ENCODE measurements around the gene SMOC2.

The SMOC2 gene

GRCh38 chr6:168628732-168629245 is 187.8 kb downstream of the SMOC2 start:
- H3K36me3 ChIP-seq (ENCODE audit: control insufficient read depth in 2 of 2, insufficient read depth in 1 of 2, low read length in 2 of 2): no peaks in the 10 kb centered on the region
- H3K4me3 ChIP-seq (ENCODE audit: low read depth, low read length): no peak overlapping the region
- ChIA-PET CTCF (no interaction called here), POLR2A (no interaction called here)
- TF ChIP-seq ZNF433 (tag by site-specific recombination; IDR thresholded peaks at IDR 0.05; ENCODE audit: low read depth): no peak
- TF ChIP-seq ZNF37A (tag by site-specific recombination; IDR thresholded peaks at IDR 0.05): no peak
- no peak for TF ChIP-seq WT1 (tag by site-specific recombination; IDR thresholded peaks at IDR 0.05)
- no peak for TF ChIP-seq SP2 (tag by site-specific recombination; IDR thresholded peaks at IDR 0.05)
- TF ChIP-seq ZNF664 (tag by site-specific recombination; IDR thresholded peaks at IDR 0.05): no peak
- no peak for TF ChIP-seq ZNF2 (tag by site-specific recombination; IDR thresholded peaks at IDR 0.05)
- TF ChIP-seq ZNF280D (tag by site-specific recombination; IDR thresholded peaks at IDR 0.05): no peak
- no peak for TF ChIP-seq PATZ1 (tag by site-specific recombination; IDR thresholded peaks at IDR 0.05)
- TF ChIP-seq PRDM6 (tag by site-specific recombination; IDR thresholded peaks at IDR 0.05): no peak
- no peak for TF ChIP-seq ZNF707 (tag by site-specific recombination; IDR thresholded peaks at IDR 0.05)
- no peak for TF ChIP-seq ZNF211 (tag by site-specific recombination; IDR thresholded peaks at IDR 0.05; ENCODE audit: low read depth)
- no peak for TF ChIP-seq MZF1 (tag by site-specific recombination; IDR thresholded peaks at IDR 0.05; ENCODE audit: borderline replicate concordance)
- no peak for TF ChIP-seq ZNF248 (tag by site-specific recombination; IDR thresholded peaks at IDR 0.05)
- no peak for TF ChIP-seq ZNF580 (tag by site-specific recombination; IDR thresholded peaks at IDR 0.05)
- TF ChIP-seq ZNF202 (tag by site-specific recombination; IDR thresholded peaks at IDR 0.05; ENCODE audit: borderline replicate concordance): no peak
- no peaks in the 10 kb centered on the region for H3K9me3 ChIP-seq (ENCODE audit: control insufficient read depth, insufficient read depth, low read depth, low read length)
- no peaks in the 10 kb centered on the region for H3K4me1 ChIP-seq (ENCODE audit: control insufficient read depth, insufficient read depth, low read length)
- no peak overlapping the region for H3K27ac ChIP-seq (ENCODE audit: extremely low read depth, low read depth, low read length)

GRCh38 chr6:168631564-168631963 is 190.6 kb downstream of the SMOC2 start:
- CTCF ChIA-PET: interaction anchor here (0.6 to 1.0 kb wide), 2 partner anchors 249 to 262 kb away, joined by 3 read pairs; no protein-coding TSS in a partner anchor
- H3K36me3 ChIP-seq (ENCODE audit: control insufficient read depth in 2 of 2, insufficient read depth in 1 of 2, low read length in 2 of 2): no peaks in the 10 kb centered on the region
- H3K4me1 ChIP-seq (ENCODE audit: control insufficient read depth, insufficient read depth, low read length): no peaks in the 10 kb centered on the region
- no peak overlapping the region for H3K4me3 ChIP-seq (ENCODE audit: low read depth, low read length)
- no peak overlapping the region for H3K27ac ChIP-seq (ENCODE audit: extremely low read depth, low read depth, low read length)
- no peaks in the 10 kb centered on the region for H3K9me3 ChIP-seq (ENCODE audit: control insufficient read depth, insufficient read depth, low read depth, low read length)
- POLR2A ChIA-PET: no interaction called here
- TF ChIP-seq RBAK (tag by site-specific recombination; IDR thresholded peaks at IDR 0.05) (no peak), GLI2 (tag by site-specific recombination; IDR thresholded peaks at IDR 0.05; ENCODE audit: borderline replicate concordance, low read depth) (no peak), ZNF426 (tag by site-specific recombination; IDR thresholded peaks at IDR 0.05) (no peak), ZBTB17 (tag by site-specific recombination; IDR thresholded peaks at IDR 0.05) (no peak), ZNF518A (tag by site-specific recombination; conservative IDR thresholded peaks at IDR 0.05; ENCODE audit: low read depth) (no peak), ZIC2 (tag by site-specific recombination; IDR thresholded peaks at IDR 0.05) (no peak), ZNF510 (tag by site-specific recombination; IDR thresholded peaks at IDR 0.05; ENCODE audit: insufficient replicate concordance) (no peak), ZNF221 (tag by site-specific recombination; IDR thresholded peaks at IDR 0.05; ENCODE audit: borderline replicate concordance) (no peak)

Measured in HEK293 (cell line).